ENCODE measurements around the gene ROR1.

ROR1 gene

DNA sequence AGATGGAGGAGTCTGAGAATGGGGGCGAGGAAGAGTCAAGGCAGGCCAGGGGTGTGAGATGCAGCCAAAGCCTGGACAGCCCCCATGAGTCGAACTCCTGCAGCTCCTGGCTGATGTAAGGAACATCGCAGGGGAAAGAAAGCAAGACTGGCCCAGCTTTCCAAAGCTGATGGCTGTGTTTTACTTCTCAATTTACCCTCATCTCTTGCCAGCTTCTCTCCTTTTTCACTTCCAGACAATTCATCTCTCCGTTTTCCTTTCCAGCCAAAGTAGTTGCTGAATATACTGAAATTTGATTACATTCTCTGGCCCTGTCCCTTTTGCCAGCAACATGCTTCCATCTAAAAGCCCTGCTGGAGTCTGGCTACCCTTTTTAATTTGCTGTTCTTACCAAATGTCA, 389.6 kb downstream of the ROR1 start:
- in situ Hi-C loops (cut with MboI; ENCODE audit: low sequenced_read_pairs), result no loop called here

DNA sequence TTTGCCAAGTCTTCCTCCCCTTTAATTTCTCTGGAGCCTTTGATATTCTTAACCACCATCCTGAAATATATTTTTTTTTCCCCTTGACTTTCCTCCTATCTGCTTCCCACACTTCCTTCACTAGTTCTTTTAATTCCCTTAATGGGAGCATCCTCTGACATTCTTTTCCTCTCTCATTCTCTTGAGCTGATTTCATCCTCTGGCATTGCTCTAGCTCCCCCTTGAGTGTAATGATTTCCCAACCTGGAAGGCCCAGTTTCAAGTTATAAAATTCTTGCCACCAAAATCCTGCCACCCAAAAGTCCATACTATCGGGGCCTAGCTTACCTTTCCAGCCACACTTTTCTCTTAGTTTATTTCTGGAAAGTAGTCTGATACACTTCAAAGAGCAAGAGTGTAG, 390.2 kb downstream of the ROR1 start:
- in situ Hi-C loops (cut with MboI; ENCODE audit: low sequenced_read_pairs), result no loop called here

DNA sequence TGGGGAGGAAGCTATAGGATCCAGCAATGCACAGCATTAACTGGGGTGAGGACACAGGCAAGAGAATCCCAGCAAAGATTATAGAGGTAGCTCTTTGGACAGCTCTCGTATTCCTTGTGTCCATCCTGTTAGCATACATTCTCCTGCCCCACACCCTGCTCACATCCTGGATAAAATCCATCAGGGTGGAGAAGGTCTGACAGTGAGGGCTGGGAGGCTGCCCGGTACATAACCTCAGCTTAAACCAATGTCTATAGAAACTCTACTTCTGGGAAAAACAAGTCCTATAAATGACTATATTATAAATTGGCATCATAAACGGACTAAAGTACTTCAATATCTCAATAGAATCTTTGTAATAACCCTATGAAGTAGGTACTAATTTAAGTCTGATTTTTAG, 392.8 kb downstream of the ROR1 start:
- in situ Hi-C loops (cut with MboI; ENCODE audit: low sequenced_read_pairs), result no loop called here

DNA sequence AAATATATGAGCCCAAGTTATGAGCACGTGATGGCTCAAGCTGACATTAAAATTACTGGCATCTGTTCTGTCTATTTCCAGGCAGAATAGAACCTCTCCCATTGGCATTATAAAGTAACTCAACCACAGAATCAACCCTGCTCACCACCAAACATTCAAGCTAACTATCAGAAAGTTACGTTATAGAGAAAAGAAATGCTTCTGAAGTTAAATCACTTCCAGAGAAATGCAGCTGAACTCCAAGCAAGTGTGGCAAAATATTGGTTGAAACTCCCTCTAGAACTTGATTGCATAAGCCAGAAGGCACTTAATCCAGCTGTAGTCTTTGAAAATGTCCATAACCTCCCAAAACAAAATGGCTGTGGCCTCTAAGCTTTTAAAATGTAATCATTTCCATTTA, 393.4 kb downstream of the ROR1 start:
- in situ Hi-C loops (cut with MboI; ENCODE audit: low sequenced_read_pairs), result no loop called here

DNA sequence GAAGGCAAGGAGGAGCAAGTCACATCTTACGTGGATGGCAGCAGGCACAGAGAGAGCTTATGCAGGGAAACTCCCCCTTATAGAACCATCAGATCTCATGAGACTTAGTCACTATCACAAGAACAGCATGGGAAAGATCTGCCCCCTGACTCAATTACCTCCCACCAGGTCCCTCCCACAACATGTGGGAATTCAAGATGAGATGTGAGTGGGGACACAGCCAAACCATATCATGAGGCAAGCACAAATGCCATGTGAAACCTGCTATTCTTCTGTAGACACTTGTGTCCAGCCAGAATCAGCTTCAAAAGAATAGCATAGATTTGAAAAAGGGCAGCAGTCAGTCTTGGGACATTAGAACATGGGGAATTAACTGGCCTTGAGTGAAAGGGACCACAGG, 397.4 kb downstream of the ROR1 start:
- in situ Hi-C loops (cut with MboI; ENCODE audit: low sequenced_read_pairs), result no loop called here

DNA sequence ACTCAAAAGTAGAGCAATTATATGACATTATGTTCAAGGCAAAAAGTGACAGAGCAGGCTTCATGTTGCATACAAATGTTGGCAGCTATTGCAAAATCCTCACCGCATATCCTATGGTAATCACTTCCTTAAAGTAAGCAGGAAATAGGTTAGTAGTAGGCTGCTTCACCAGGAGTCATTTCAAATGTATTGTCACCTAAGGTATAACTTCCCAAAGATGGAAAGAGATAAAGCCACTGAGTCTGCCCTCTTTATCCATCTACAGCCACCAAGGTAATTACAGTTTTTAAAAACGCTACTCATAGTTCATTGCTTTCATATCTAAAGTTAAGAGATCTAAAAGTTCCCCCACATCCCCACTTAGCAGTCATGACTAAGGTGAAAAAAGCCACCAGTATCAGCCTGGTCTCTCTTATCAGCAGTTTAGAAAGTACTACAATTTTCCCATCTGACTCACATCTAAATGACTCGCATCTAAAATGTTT, 398.0 kb downstream of the ROR1 start:
- in situ Hi-C loops (cut with MboI; ENCODE audit: low sequenced_read_pairs), result no loop called here

DNA sequence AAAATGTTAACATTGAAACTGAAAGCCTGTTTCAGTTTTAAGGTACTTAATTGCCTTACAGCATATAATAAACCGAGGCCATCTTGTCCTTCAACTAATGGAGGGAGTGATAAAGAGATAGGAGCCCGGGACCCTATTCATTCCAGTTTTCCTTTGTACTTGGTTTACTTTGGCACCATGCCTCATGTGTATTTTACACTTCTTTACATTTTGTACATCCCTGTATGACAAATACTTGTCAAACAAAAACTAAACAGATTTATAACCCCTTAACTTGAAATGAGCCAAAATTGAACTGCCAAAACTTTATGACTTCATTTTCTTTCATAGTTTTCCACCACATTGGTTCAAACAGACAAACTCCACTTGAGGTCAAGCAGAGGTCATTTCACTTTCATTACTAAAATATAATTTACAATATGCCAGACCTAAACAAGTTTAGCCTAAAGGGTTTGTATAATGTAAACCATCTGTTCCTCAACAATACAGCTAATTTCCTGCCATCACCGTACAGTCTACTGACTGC, 398.7 kb downstream of the ROR1 start:
- in situ Hi-C loops (cut with MboI; ENCODE audit: low sequenced_read_pairs), result no loop called here

DNA sequence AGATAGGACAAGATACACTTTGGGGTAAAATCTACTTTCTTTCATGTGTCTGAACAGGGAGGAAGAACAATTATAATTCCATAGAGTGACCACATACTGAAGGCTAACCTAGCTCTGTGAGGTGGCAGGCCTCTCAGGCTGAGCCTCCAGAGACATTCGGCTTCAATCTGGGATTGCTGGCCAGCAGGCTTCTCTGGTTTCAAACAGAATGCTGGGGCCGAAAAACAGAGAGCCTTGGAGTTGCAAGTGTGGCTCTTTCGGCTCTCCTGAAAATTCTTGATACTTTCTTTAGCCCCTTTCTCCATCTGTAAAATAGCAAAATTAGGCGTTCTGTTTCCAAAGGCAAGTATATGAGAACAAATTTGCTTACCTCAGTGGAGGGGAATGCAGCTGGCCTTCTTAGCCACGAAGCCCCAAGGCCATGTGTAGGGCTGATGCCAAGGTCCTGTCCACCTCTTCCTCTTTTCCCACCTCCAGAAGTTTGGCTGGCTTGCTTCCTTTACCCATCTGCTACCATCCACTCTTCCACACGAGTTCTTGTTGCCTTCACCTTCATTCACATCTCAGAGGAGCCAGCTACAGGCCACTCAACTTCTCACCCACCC, 399.6 kb downstream of the ROR1 start:
- in situ Hi-C loops (cut with MboI; ENCODE audit: low sequenced_read_pairs), result no loop called here

DNA sequence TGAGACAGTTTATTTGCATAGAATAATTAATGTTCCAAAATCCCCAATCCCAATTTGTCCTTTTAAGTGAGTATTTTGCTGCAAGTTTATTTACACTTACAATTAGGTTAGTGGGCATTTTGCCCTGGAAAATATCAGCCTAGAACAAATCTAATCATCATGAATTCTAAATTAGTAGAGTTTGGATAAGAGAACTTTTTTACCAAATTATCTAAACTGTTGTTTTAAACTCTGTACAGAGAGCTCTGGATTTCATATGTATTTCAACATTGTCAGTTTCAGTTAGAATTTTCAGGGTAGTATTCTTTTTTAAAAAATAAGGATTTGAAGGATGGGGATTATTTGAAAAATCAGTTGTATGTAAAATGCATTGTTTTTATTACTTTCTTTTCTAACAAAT, 401.8 kb downstream of the ROR1 start:
- in situ Hi-C loops (cut with MboI; ENCODE audit: low sequenced_read_pairs), result no loop called here

DNA sequence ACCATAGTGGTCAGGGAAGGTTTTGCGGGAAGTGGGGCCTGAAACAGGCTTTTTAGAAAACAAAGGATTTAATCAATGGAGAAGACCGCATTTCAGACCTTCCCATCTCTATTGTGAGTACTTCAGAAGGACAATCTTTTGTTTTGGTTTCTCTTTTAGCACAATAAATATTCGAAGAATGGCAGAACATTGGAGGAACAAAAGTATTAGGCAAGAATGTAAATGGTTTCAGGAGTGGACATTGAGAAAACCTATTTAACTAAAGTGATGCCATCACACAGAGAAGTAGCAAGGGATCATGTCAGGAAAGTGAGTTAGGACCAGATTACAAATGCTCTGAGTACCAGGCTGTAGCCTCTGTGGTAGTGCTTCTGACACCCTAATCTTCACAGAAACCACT, 402.8 kb downstream of the ROR1 start:
- in situ Hi-C loops (cut with MboI; ENCODE audit: low sequenced_read_pairs), result no loop called here

DNA sequence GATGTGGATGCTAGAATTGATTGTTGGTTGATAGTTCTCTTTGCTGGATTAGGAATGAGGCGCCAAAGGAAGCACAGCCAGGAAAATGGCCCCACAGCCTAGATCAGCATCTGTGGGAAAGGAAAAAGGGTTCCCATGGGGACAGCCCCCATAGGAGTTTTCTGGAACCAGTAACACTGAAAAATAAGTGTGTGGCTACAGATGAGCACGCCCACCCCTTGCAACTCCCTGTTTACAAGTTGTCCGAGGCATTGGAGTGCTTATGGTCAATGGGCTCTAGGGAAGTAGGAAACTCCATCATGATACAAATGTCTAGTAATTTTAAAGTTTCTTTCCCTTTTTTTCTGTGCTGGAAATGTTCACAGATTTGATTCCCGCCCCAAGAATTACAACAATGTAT, 405.8 kb downstream of the ROR1 start:
- in situ Hi-C loops (cut with MboI; ENCODE audit: low sequenced_read_pairs), result no loop called here

DNA sequence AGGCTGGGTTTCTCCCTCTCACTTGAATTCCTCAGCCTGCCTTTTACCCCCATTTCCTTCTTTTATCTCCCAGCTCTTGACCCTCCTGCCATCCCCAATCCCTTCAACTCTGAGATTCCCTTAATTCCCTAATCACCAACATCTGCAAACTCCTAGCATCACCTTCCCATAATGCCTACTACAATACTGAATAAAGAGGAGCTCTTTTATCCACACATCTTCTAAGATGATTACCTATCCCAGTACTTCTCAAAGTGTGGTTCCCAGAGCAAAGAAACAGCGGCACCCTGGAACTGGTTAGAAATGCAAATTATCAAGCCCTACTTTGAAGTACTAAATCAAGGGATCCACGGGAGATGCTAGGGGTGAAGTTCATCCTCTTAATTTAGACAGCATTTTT, 408.4 kb downstream of the ROR1 start:
- in situ Hi-C loops (cut with MboI; ENCODE audit: low sequenced_read_pairs), result no loop called here

DNA sequence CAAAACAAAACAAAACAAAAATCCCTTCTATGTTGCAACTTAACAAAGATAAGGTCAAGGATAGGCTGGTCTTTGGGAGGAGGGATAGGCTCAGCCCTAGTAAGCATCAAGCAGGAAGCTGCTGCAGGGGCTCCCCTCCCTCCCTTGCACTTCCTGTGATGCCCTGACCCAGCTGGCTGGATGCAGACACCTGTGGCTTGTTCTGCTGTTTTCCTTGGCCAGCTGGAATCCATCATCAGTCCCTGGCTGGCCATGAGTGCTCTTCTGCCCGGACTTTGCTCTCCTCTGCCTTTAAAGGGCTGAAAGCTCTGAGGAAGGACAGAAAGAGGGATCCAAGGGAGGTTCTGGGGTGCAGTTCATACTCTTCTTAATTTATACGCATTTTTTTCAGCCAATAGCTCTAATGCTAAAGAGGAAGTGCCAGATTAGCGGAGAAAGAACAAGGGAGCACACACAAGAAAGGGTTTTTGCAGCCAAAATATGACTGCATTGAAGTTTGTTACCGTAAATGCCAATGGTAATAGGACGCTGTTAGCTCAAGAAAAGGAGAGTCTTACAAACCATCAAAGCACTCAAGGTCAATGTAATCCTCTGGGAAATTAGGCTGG, 409.7 kb downstream of the ROR1 start:
- in situ Hi-C loops (cut with MboI; ENCODE audit: low sequenced_read_pairs), result no loop called here

DNA sequence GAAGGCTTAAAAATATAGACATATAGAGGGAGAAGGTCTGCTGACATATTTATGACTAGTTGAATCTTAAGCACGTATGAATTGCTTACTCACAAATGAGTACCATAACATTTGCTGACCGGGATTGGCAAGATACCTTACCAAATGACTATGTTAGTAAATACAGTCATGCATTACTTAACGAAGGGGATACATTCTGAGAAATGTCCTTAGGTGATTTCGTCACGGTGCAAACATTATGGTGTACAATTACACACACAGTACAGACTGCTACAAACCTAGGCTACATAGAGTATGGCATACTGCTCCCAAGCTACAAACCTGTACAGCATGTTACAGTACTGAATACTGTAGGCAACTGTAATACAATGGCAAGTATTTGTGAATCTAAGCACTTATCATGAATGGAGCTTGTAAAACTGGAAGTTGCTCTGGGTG, 410.2 kb downstream of the ROR1 start:
- in situ Hi-C loops (cut with MboI; ENCODE audit: low sequenced_read_pairs), result no loop called here

DNA sequence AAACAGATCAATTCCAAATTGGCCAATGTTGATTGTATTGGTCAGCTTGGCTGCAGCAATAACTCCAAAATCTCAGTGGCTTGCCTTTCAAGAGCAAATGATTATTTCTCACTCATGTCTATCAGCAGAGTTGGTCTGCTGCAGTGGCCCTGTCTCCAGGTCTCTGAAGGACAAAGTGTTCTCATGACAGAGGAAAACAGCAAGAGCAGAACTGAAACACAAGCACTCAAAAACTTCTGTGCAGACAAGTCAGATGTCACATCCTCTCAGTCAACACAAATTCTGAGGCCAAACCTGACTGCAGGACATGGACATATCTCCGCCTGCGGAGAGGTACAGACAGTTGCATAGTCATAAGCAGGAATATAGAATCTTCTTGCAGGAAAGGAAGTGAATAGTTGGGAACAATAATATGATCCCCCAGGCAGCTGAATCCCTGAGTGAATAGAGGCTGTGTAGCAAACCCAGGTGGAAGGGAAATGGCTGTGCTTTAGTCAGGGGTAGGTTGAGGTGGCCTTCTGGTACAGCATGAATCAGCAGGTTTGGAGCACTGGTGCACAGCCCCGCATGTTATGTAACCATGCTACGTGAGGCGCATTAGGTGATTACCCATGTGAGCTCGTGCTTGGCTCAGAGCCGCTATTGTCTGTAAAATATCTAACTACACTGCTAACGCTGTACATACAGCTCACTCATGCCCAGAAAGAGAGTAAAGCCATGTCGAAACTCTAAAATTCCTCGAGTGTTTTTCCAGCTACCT, 412.5 kb downstream of the ROR1 start:
- in situ Hi-C loops (cut with MboI; ENCODE audit: low sequenced_read_pairs), result no loop called here

DNA sequence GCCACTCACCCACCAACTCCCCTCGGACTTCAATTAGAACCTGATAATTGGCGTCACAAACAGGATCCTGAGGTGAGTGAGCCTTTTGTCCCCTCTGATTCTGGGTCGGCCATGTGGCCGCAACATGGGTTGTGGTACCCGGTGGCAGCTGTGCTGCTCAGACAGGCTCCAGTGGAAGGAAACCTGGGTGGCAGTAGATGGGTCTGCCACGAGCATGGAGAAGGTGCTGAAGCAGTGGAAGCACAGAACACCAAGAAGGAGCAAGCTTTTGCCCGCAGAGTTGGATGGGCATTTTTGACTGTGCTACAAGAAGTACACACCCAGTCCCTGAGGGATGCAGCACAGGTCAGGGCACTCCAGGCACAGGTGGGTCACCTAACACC, 413.1 kb downstream of the ROR1 start:
- in situ Hi-C loops (cut with MboI; ENCODE audit: low sequenced_read_pairs), result no loop called here

DNA sequence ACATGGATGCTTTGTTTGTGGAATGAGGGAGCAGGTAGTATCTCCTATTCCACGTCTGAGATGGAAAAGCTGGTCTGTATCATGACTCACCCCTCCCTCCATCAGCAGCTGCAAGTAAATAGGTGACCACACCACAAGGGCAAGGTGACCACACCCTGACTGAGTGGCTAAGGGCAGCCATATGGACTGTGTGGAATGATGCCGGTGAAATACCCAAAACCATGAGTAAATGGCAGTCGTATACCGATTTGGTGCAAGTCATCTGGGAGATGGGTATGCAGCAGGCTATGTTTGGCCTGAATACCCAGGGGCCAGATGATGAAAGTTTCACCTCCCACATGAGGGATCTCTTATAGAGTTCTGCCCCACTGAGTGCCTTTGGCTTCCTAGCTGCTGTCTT, 413.8 kb downstream of the ROR1 start:
- in situ Hi-C loops (cut with MboI; ENCODE audit: low sequenced_read_pairs), result no loop called here

DNA sequence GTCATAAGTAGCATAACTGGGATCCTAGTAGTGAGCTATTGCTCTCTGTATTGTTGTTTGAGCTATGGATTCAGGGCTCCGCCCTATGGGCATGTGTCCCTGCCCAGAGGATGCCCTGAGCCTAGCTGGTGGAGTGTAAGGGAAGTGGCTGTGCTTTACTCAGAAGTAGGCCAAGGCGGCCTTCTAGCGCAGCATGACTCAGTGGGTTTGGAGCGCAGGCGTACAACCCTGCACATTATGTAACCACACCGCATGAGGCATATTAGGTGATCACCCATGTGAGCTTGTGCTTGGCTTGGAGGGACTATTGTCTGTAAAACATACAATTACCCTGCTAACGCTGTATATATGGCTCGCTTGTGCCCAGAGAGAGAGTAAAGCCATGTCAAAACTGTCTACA, 418.5 kb downstream of the ROR1 start:
- in situ Hi-C loops (cut with MboI; ENCODE audit: low sequenced_read_pairs), result no loop called here

DNA sequence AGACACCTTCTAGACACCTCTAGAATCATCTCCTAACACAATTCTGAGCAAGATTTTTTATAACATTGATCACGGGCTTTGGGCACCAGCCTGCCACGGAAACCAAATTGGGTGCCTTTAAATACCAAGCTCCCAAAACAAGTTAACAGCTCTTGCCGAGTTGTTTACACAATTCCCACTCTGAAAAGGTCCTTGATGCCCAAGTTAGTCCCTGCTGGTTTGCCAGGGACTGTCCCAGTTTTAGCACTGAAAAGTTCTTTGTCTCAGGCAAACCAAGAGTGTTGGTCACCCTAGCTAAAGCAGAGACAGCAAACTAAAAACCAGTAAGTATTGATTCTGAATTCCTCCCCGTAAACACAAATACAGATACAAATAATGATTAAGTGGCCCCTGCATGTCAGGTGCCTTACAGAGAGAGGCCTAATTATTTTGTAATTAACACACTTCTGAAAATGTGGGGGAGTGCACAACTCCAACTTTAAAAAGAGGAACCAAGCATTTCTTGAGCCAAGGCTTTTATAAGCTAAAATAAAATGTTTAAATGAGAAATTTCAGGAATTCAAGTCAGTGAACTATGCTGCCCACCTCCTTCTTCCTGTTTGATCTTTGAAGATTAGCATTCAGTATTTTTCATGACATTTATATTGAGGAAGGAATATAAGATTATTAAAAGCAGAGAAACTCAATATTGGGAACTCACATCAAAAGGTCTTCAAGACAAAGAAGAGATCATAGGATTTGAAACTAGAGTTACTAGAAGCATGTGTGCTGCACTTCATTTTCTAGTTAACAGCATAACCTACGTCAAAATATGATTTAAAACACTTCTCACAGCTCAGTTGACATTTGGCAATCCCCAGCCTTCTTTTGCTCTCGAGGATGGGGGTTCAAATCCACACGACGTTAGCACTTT, 420.6 kb downstream of the ROR1 start:
- in situ Hi-C loops (cut with MboI; ENCODE audit: low sequenced_read_pairs), result no loop called here

DNA sequence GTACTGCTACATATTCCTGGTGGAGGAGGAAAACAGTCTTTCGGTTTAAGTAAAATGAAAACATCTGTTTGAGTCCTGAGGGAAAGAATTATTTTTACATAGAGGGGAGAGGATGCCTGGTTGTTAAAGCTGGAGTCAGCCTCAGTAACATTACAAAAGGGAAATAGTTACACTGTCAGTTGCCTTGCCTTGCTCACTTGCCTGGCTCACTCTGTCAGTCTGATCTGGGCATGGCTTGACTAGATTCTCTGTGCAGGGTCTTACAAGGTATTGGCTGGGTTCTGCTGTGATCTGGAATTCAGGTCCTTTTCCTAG, 421.2 kb downstream of the ROR1 start:
- in situ Hi-C loops (cut with MboI; ENCODE audit: low sequenced_read_pairs), result no loop called here
